ENCODE results near the gene ITPR2.
"Not testable (repeated sequence)": the region's sequence is repeated elsewhere in the genome, so short reads cannot be mapped to it uniquely, and the experiment has no call there.

The ITPR2 gene

DNA sequence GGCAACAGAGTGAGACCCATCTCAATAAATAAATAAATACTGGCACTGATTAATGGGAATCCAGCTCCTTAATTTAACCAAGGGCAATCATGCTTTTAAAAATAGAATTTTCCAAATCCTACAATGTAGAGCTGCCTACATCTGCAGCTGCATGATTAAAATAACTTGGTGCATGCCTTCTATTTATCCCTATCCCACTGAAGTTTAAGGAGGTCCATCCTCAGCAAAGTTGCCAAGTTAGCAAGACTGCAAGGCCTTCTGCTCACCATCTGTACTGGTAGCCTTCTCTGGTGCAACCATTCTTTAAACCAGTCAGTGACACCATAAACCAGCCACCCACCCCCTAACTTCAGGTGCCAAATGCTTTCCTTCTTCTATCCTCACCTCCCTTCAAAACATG, 226.1 kb downstream of the ITPR2 start:
- Histone ChIP-seq H3K4me1 (no peaks in the 10 kb centered on the region), H3K36me3 (no peaks in the 10 kb centered on the region), H3K9me3 (no peaks in the 10 kb centered on the region), H3K4me3 (ENCODE audit: low read depth, low read length) (no peak overlapping the region), H3K27me3 (no peaks in the 10 kb centered on the region)
- DNase-seq, result no peak
- TF ChIP-seq, protein P1, sequence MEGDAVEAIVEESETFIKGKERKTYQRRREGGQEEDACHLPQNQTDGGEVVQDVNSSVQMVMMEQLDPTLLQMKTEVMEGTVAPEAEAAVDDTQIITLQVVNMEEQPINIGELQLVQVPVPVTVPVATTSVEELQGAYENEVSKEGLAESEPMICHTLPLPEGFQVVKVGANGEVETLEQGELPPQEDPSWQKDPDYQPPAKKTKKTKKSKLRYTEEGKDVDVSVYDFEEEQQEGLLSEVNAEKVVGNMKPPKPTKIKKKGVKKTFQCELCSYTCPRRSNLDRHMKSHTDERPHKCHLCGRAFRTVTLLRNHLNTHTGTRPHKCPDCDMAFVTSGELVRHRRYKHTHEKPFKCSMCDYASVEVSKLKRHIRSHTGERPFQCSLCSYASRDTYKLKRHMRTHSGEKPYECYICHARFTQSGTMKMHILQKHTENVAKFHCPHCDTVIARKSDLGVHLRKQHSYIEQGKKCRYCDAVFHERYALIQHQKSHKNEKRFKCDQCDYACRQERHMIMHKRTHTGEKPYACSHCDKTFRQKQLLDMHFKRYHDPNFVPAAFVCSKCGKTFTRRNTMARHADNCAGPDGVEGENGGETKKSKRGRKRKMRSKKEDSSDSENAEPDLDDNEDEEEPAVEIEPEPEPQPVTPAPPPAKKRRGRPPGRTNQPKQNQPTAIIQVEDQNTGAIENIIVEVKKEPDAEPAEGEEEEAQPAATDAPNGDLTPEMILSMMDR (IDR thresholded peaks at IDR 0.05; ENCODE audit: low read depth, low read length), result no peak

- not testable (repeated sequence) for H3K4me3 ChIP-seq (ENCODE audit: low read depth, low read length); H3K36me3 ChIP-seq; DNase-seq; H3K27me3 ChIP-seq; H3K4me1 ChIP-seq; H3K9me3 ChIP-seq
Measured at GRCh38 chr12:26604813-26605212, 228.2 kb downstream of the ITPR2 start.

- TF ChIP-seq, protein P1 (IDR thresholded peaks at IDR 0.05; ENCODE audit: low read depth, low read length), result no peak
- Histone ChIP-seq H3K9me3 (no peaks in the 10 kb centered on the region), H3K4me1 (no peaks in the 10 kb centered on the region), H3K36me3 (no peaks in the 10 kb centered on the region), H3K4me3 (ENCODE audit: low read depth, low read length) (no peak overlapping the region), H3K27me3 (no peaks in the 10 kb centered on the region)
- DNase-seq, result no peak
Measured at GRCh38 chr12:26599096-26599695, 233.8 kb downstream of the ITPR2 start.

GRCh38 chr12:26595806-26596205, 237.2 kb downstream of the ITPR2 start:
- Histone ChIP-seq H3K27me3 (no peaks in the 10 kb centered on the region), H3K9me3 (no peaks in the 10 kb centered on the region), H3K36me3 (no peaks in the 10 kb centered on the region), H3K4me3 (ENCODE audit: low read depth, low read length) (no peak overlapping the region), H3K4me1 (no peaks in the 10 kb centered on the region)
- DNase-seq, result no peak
- TF ChIP-seq, protein P1 (IDR thresholded peaks at IDR 0.05; ENCODE audit: low read depth, low read length), result no peak

DNA sequence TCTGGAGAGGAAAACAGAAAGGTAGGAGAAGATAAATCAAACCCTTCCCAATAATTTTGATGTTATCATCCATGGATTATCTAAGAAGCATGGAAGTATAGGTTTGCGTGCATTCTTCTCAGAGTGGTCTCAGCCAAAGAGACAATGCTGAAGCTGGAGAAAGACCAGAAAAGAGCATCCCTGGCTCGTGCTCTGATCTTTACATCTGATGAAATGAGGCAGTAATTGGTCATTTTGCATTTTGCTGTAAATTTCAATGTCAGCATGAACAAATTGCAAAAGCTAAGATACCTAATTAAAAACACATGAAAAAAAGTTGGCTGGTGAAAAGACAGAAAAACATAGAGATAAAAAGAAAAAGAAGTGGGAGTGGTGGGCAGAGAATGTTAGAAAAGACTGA, 252.4 kb downstream of the ITPR2 start:
- H3K4me3 ChIP-seq (ENCODE audit: low read depth, low read length), result no peak overlapping the region
- H3K27me3 ChIP-seq, result no peaks in the 10 kb centered on the region
- no peaks in the 10 kb centered on the region for H3K4me1 ChIP-seq
- H3K36me3 ChIP-seq, result no peaks in the 10 kb centered on the region
- no peaks in the 10 kb centered on the region for H3K9me3 ChIP-seq
- DNase-seq, result no peak
- TF ChIP-seq, protein P1 (IDR thresholded peaks at IDR 0.05; ENCODE audit: low read depth, low read length), result no peak

DNA sequence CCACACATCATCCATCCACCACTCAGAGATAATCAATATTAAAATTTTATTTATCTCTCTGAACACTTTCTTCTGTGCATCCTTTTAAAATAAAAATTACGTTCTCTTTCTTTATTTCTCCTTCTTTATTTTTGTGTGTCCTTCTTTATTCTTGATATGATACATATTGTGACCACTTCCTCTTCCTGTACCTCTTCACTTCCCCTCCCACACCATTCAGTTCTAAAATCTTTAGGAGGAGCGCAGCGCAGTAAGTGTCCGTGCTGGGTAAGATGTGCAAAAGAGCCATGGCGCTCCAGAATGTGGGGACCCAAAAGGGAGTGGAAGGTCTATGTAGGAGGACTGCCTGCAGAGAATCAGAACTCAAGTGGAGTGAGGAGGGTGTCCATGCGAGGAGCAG, 256.7 kb downstream of the ITPR2 start:
- no peaks in the 10 kb centered on the region for H3K9me3 ChIP-seq
- H3K4me3 ChIP-seq (ENCODE audit: low read depth, low read length), result no peak overlapping the region
- no peaks in the 10 kb centered on the region for H3K4me1 ChIP-seq
- no peaks in the 10 kb centered on the region for H3K36me3 ChIP-seq
- TF ChIP-seq, protein P1 (IDR thresholded peaks at IDR 0.05; ENCODE audit: low read depth, low read length), result no peak
- no peaks in the 10 kb centered on the region for H3K27me3 ChIP-seq
- no peak for DNase-seq
